ENCODE measurements around the gene DTD1.

The DTD1 gene

GRCh38 chr20:18548465-18548864 is 39.4 kb upstream of the DTD1 start:
- TF ChIP-seq CTCF (IDR thresholded peaks at IDR 0.05; ENCODE audit: low read depth, low read length, missing control alignments) = no peak
- in situ Hi-C loops (cut with HindIII; ENCODE audit: low pct_ligation_motif_present, low sequenced_read_pairs) = no loop called here
- Histone ChIP-seq H3K27ac (no peak overlapping the region), H3K27me3 (replicated peaks) (no peaks in the 10 kb centered on the region), H3K4me3 (ENCODE audit: low read depth, low read length) (no peak overlapping the region), H3K36me3 (replicated peaks) (peaks cover 50% of the 10 kb centered on the region)
- no peak for DNase-seq

- Histone ChIP-seq H3K27me3 (replicated peaks) (no peaks in the 10 kb centered on the region), H3K4me3 (ENCODE audit: low read depth, low read length) (no peak overlapping the region), H3K27ac (no peak overlapping the region), H3K36me3 (replicated peaks) (peaks cover 47% of the 10 kb centered on the region)
- DNase-seq = no peak
- in situ Hi-C loops (cut with HindIII; ENCODE audit: low pct_ligation_motif_present, low sequenced_read_pairs) = no loop called here
- TF ChIP-seq CTCF (IDR thresholded peaks at IDR 0.05; ENCODE audit: low read depth, low read length, missing control alignments) = no peak
Measured at GRCh38 chr20:18553746-18554145, 34.1 kb upstream of the DTD1 start.

- Histone ChIP-seq H3K36me3 (replicated peaks) (peaks cover 11% of the 10 kb centered on the region), H3K4me3 (ENCODE audit: low read depth, low read length) (peak within 1 kb of the TSS; percentile 88), H3K27me3 (replicated peaks) (no peaks in the 10 kb centered on the region), H3K27ac (peak within 1 kb of the TSS; percentile 72)
- peak; percentile 85 for DNase-seq
- TF ChIP-seq CTCF (IDR thresholded peaks at IDR 0.05; ENCODE audit: low read depth, low read length, missing control alignments) = no peak
- in situ Hi-C loops (cut with HindIII; ENCODE audit: low pct_ligation_motif_present, low sequenced_read_pairs) = no loop called here
Measured at GRCh38 chr20:18566892-18567738, 20.7 kb upstream of the DTD1 start, which contains the start of gene SMIM26. Gene SMIM26 (plus strand): TSS chr20:18567432. CDS start chr20:18567479, 47 bp downstream.

- DNase-seq = no peak
- peak overlapping the region; percentile 88 for H3K4me3 ChIP-seq (ENCODE audit: low read depth, low read length)
- in situ Hi-C loops (cut with HindIII; ENCODE audit: low pct_ligation_motif_present, low sequenced_read_pairs) = no loop called here
Measured at GRCh38 chr20:18567739-18568091, 20.1 kb upstream of the DTD1 start.

GRCh38 chr20:18571009-18571408 is 16.8 kb upstream of the DTD1 start:
- H3K27ac ChIP-seq = no peak overlapping the region
- DNase-seq = no peak
- peaks cover 7% of the 10 kb centered on the region for H3K36me3 ChIP-seq (replicated peaks)
- no peak overlapping the region for H3K4me3 ChIP-seq (ENCODE audit: low read depth, low read length)
- no peak for TF ChIP-seq CTCF (IDR thresholded peaks at IDR 0.05; ENCODE audit: low read depth, low read length, missing control alignments)
- in situ Hi-C loops (cut with HindIII; ENCODE audit: low pct_ligation_motif_present, low sequenced_read_pairs) = no loop called here
- H3K27me3 ChIP-seq (replicated peaks) = no peaks in the 10 kb centered on the region

More at GRCh38 chr20:18567739-18568091, 20.1 kb upstream of the DTD1 start:
- no peak for TF ChIP-seq CTCF (IDR thresholded peaks at IDR 0.05; ENCODE audit: low read depth, low read length, missing control alignments)
- H3K36me3 ChIP-seq (replicated peaks) = peaks cover 7% of the 10 kb centered on the region
- H3K27me3 ChIP-seq (replicated peaks) = no peaks in the 10 kb centered on the region
- peak overlapping the region; percentile 72 for H3K27ac ChIP-seq

Data from brain microvascular endothelial cell (primary cell).